Psoas muscle (tissue), 8 donors: ENCODE results near the gene NUDT1. TPM values are rescaled to one million over a fixed set of nuclear protein-coding genes. Genes with fewer than 3 reads are reported as not detected.

ENCODE experiments used
- ATAC-seq, 4 donors: fragments of 200-7000 bp; cut with Tn5 transposase; one replicate each; pipeline ENCODE4 v1.9.1; 2020; ENCODE audit warnings: moderate library complexity in 3 of 4, mild to moderate bottlenecking in 2 of 4
- DNase-seq, 2 donors: peaks; one replicate each; pipeline ENCODE4 v3.0.0-alpha.2; 2020
- H3K27ac ChIP-seq: fragments of 200-600 bp; one replicate; pipeline ENCODE4 v1.8.0; 2022
- H3K27me3 ChIP-seq, 3 donors: fragments of 200-600 bp in 1 of 3; one replicate each; pipeline versions ENCODE4 v1.6.1 to v1.8.0; 2013 to 2022; ENCODE audit warnings: low read length in 2 of 3, mild to moderate bottlenecking in 2 of 3, moderate library complexity in 1 of 3; ENCODE audit not compliant: insufficient read depth in 3 of 3
- H3K36me3 ChIP-seq, 2 donors: fragments of 200-600 bp in 1 of 2; one replicate each; pipeline versions ENCODE4 v1.6.1 to v1.8.0; 2013 to 2022; ENCODE audit warnings: low read depth in 1 of 2, mild to moderate bottlenecking in 1 of 2, moderate library complexity in 1 of 2; ENCODE audit not compliant: insufficient read depth in 1 of 2
- H3K4me1 ChIP-seq: fragments of 200-600 bp; one replicate; pipeline ENCODE4 v1.8.0; 2022
- H3K4me3 ChIP-seq: fragments of 200-600 bp; one replicate; pipeline ENCODE4 v1.8.0; 2022; ENCODE audit warnings: mild to moderate bottlenecking
- H3K9me3 ChIP-seq: fragments of 200-600 bp; one replicate; pipeline ENCODE4 v1.8.0; 2022
- CTCF ChIP-seq: fragments of 200-600 bp; IDR thresholded peaks from one replicate; pipeline ENCODE4 v1.8.0; 2022; ENCODE audit warnings: antibody characterized with exemption
- WGBS, 3 donors: extraction: QIAGEN DNeasy Blood & Tissue Kit; methylation state at CpG; one replicate each; pipeline versions ENCODE4 v1.1.6 to v1.1.7; 2013; 5-methylcytosine and 5-hydroxymethylcytosine counted together
- intact Hi-C, 2 donors: fragments of 100-400 bp; cut with DNase I; formaldehyde crosslinking; loops; one replicate each; pipeline versions ENCODE4 v1.11.0 to v1.14.2; 2022
- polyA plus RNA-seq, 3 donors: library from polyadenylated mRNA; stranded (reverse); fragments of 200-250 nt; gene quantifications; one replicate each; pipeline ENCODE4 v1.2.3, GENCODE V29; 2013
- total RNA-seq, 4 donors: library from RNA; stranded (reverse); fragmentation: NEBNext Ultra II Directional in 2 of 4; extraction: Animal tissue kit (Norgen Biotek cat#: 25700) in 2 of 4; gene quantifications; one replicate each; pipeline versions ENCODE4 v1.2.1 to v1.2.4, GENCODE V29; 2021 to 2023
- donor health status: healthy with polysubstance abuse.
- donor health status: DM: no; HTN: no; CAD: no; lungs with moderate emphysema.
- donor health status: Bipolar disorder and iron deficiency.
- donor health status: healthy.
- donor health status: DM: yes; HTN: yes; CAD: no.
- donor health status: DM: no; HTN: no; CAD: no.
- donor health status: DM: no; HTN: no; CAD: no.
- donor health status: DM: yes; HTN: yes; CAD: no.

NUDT1 gene
- total and polyA plus RNA-seq, 7 donors: 5.6 to 29.2 (median 12.4) TPM

GRCh38 chr7:2219606-2220005, 22.4 kb upstream of the NUDT1 start:
- TF ChIP-seq CTCF: no peak
- ATAC-seq (no peak), DNase-seq (no peak)
- Histone ChIP-seq H3K4me1 (peaks cover 14% of the 10 kb centered on the region), H3K4me3 (no peak overlapping the region), H3K9me3 (no peaks in the 10 kb centered on the region), H3K36me3 (peaks cover 0 to 75% of the 10 kb centered on the region in 2 donors), H3K27me3 (no peaks in the 10 kb centered on the region), H3K27ac (no peak overlapping the region)
- intact Hi-C loops: no loop called here
- WGBS, 3 donors: 93 to 99% (median 95%) methylated on average over 6 to 8 of the region's 8 CpGs

- peaks cover 18% of the 10 kb centered on the region for H3K4me1 ChIP-seq
- no peak for ATAC-seq
- H3K4me3 ChIP-seq: no peak overlapping the region
- no peaks in the 10 kb centered on the region for H3K27me3 ChIP-seq
- no peak for DNase-seq
- no peak for TF ChIP-seq CTCF
- intact Hi-C loops: no loop called here
- no peak overlapping the region for H3K27ac ChIP-seq
- WGBS, 3 donors: 92 to 95% (median 95%) methylated on average over 19 of the region's 19 CpGs
- peaks cover 0 to 74% of the 10 kb centered on the region in 2 donors for H3K36me3 ChIP-seq
- no peaks in the 10 kb centered on the region for H3K9me3 ChIP-seq
Measured at GRCh38 chr7:2220030-2220429, 22.0 kb upstream of the NUDT1 start.

GRCh38 chr7:2220506-2220905, 21.5 kb upstream of the NUDT1 start:
- no peak for ATAC-seq
- no peak overlapping the region for H3K27ac ChIP-seq
- H3K4me3 ChIP-seq: no peak overlapping the region
- intact Hi-C loops: no loop called here
- TF ChIP-seq CTCF: no peak
- peaks cover 0 to 73% of the 10 kb centered on the region in 2 donors for H3K36me3 ChIP-seq
- WGBS, 3 donors: 88 to 94% (median 90%) methylated on average over 16 of the region's 16 CpGs
- DNase-seq: no peak
- no peaks in the 10 kb centered on the region for H3K9me3 ChIP-seq
- no peaks in the 10 kb centered on the region for H3K27me3 ChIP-seq
- peaks cover 22% of the 10 kb centered on the region for H3K4me1 ChIP-seq

- Histone ChIP-seq H3K36me3 (peaks cover 0 to 69% of the 10 kb centered on the region in 2 donors), H3K9me3 (no peaks in the 10 kb centered on the region), H3K27ac (no peak overlapping the region), H3K27me3 (no peaks in the 10 kb centered on the region), H3K4me3 (no peak overlapping the region), H3K4me1 (peaks cover 22% of the 10 kb centered on the region)
- DNase-seq: no peak
- TF ChIP-seq CTCF: no peak
- no peak for ATAC-seq
- intact Hi-C loops: no loop called here
- 88 to 98% (median 89%) methylated on average over 16 to 17 of the region's 17 CpGs for WGBS, 3 donors
Measured at GRCh38 chr7:2220954-2221353, 21.1 kb upstream of the NUDT1 start.

GRCh38 chr7:2222516-2222915, 19.5 kb upstream of the NUDT1 start:
- intact Hi-C loops: no loop called here
- Histone ChIP-seq H3K4me1 (peaks cover 22% of the 10 kb centered on the region), H3K36me3 (peaks cover 0 to 64% of the 10 kb centered on the region in 2 donors), H3K4me3 (no peak overlapping the region), H3K9me3 (no peaks in the 10 kb centered on the region), H3K27ac (no peak overlapping the region), H3K27me3 (no peaks in the 10 kb centered on the region)
- ATAC-seq (no peak), DNase-seq (no peak)
- WGBS, 3 donors: 92 to 98% (median 95%) methylated on average over 22 of the region's 22 CpGs
- no peak for TF ChIP-seq CTCF
